HG03045 (cell line): ENCODE measurements around the gene OR2Y1.
"Not testable (repeated sequence)": the region's sequence is repeated elsewhere in the genome, so short reads cannot be mapped to it uniquely, and the experiment has no call there.

Experiments used
- ATAC-seq: cut with Tn5 transposase; IDR thresholded peaks from one replicate; pipeline ENCODE4 v1.9.1; 2021; ENCODE audit warnings: mild to moderate bottlenecking, moderate library complexity; ENCODE audit not compliant: unreplicated experiment

OR2Y1 gene, protein sequence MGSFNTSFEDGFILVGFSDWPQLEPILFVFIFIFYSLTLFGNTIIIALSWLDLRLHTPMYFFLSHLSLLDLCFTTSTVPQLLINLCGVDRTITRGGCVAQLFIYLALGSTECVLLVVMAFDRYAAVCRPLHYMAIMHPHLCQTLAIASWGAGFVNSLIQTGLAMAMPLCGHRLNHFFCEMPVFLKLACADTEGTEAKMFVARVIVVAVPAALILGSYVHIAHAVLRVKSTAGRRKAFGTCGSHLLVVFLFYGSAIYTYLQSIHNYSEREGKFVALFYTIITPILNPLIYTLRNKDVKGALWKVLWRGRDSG

DNA sequence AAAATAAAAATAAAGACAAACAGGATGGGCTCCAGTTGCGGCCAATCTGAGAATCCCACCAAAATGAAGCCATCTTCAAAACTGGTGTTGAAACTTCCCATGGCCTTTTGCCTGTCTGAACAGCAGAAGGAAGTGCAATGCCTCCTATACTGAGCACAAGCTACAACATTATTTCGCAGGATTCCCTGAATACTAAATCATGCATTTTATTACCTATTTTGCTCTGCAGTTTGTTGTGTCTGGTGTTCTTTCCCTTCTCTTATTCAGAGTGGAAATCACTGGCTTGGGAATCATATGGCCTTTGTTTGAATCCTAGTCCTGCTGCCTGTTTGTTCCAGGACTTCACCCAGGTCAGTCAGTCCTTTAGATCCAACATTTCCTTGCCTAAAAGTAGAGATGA, at the start of gene OR2Y1:
TSS of gene OR2Y1 (minus strand) at position 101 of the 400 bp plus-strand sequence. CDS start at position 101, 0 bp downstream.
- ATAC-seq = no peak

DNA sequence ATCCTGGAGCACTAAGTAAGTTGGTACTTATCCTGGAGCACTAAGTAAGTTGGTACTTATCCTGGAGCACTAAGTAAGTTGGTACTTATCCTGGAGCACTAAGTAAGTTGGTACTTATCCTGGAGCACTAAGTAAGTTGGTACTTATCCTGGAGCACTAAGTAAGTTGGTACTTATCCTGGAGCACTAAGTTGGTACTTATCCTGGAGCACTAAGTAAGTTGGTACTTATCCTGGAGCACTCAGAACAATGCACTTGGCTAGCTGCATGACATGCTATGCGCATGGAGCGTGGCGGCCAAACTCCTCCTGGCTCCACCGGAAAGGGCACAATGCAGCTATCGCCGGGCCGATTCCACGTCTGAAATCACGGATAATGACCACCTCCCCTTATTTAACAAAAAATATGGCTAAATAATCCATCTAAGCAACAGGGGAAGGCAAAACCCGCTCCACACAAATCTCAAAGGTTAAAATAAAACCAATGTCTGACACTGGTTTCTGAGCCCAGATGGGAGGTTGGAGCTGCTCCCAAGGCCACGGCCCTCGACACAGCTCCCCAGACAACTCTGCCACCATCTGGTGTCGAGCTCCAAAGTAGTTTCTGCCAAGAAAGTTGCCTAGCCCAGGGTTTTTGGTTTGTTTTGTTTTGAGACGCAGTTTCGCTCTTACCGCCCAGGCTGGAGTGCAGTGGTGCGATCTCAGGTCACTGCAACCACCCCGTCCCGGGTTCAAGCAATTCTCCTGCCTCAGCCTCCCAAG, 49.0 kb upstream of the OR2Y1 start:
- ATAC-seq = not testable (repeated sequence)

DNA sequence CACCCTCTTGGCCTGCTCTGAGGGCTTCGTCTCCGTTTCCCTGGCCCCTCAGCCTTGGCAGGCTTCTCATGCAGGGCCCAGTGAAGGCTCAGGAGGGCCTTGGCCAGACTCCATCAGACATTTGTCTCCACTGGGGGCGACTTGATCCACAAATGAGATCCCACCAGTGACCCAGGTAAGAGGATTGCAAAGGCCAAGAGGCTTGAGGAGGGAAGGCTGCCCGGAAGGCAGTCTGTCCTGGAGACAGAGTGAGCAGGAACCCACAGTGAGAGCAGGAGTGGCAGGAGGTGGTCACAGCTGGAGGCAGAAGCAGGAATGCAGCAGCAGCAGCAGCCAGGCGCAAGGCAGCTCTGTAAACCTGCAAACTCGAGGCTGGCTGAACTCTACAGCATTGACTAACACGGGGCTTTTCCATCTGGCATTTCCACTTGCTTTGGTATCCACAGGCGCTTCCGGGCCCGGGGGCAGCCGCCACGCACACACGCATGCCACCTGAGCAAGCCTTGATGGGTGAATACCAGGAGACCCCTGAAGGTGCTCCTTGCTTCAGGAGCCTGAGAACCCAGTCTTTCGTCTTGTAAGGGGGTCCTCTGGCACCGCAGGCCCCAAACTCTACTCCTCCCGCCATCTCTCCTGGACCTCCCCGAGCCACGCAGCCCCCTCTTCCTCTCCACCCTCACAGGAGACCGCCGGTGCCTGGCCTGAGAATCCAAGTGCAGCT, 48.0 kb upstream of the OR2Y1 start:
- ATAC-seq = no peak

DNA sequence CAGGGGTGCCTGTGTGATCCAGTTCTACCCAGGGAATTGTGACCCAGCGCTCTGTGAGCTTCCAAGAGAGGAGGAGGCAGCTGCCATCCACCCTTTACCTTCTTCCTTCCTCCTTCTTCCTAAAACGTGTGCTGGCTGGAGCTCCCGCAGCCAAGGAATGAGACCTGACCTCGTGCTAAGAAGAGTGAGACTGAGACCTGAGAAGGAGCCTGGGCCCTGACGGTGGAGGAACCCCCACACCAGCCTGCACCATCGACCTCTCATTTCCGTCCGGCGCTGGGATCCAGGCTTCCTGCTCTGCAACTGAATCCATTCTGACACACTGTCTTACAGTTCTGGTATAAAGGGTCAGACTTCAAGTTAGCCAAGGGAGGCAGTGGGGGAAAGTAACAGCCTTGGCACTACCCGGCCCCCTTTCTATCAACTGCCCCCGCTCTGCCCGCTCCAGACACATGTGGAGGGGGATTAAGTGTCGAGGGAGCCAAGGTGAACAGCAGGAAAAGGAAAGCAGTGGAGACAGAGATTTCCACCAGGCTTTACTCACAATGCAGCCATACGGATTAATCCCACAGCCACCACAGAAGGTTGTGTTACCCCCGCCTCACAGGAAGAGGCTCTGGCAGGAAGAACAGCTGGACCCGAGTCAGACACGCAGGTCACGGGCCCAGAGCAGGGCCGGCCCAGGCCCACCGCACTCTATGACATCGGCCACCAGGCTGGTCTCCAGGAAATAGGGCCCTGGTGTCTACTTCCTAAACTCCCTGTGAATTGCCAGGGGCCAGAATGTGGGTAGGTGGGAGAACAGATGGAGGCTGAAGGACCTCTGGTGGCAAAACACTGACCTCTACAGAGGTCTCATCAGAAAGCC, 46.9 kb upstream of the OR2Y1 start:
- no peak for ATAC-seq

DNA sequence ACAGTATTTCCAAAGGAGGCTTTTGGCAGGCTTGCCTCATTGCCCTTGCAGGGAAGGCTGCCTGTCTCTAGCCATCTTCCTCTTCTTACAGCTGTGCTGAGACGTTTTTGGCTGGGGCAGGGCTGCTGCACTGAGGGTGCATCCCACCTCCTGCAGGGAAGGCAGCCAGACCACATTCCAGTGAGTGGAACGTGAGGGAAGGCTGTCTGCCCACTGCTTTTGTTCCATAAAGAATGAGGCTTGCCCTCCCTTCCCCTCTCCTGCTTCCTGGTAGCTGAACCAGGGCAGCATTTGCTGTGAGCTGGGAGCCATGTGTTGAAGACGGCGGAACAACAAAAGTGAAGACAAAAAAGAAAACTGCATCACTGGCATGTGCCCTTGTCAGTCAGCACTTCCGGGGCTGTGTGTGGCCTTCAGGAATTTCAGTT, 46.0 kb upstream of the OR2Y1 start:
- no peak for ATAC-seq

DNA sequence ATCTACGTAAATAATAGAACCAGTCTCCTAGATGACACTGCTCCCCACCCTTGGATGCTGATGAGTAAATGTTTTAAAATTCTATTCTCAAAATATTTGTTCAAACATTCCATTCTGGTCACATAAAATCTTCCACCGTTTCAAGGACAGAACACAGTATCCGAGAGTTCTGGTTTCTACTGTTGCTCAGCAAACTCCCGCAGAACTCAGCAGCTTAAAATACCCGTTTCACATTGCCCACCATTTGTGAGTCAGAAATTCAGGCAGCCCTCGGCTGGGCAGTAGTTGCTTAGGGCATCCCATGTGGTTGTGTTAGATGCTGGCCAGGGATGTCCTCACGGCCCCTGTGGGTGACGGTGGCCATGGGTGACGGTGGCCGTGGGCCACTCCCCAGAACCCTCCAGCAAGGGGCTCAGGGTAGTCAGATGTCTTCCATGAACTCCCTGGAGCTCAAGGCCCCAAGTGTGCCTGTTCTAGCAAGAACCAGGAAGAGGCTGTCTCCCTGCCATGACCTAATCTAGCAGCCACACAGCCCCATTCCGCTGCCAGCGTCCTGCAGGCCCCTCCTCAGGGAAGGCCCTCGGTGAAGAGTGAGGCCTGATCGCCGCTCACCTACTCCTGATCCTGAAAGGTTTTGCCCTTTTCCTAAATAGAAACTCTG, 45.4 kb upstream of the OR2Y1 start:
- no peak for ATAC-seq

DNA sequence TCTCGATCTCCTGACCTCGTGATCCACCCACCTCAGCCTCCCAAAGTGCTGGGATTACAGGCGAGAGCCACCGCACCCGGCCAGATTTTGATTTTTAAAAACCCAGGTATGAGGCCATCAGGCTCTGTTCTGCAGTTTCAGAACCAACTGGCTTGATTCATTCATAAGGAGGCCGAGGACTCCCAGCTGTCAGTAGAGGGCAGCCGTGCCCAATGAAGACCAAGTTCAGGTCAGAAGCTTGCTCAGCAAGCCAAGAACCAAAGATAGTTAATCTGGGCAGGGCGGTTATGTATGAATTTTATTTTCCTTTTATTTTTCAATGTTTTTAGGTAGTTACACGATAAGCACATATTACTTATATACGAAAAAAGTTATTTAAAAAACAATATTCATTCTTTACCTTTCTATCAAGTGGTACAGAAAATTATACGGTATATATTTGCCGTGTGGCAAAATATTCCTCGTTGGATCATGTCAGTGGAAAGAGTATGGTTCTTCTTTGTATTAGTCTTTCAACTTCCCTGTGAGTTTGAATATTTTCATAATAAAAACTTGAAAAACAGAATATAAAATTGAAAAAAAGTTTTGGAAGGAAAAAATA, 44.7 kb upstream of the OR2Y1 start:
- peak; percentile 50 for ATAC-seq

DNA sequence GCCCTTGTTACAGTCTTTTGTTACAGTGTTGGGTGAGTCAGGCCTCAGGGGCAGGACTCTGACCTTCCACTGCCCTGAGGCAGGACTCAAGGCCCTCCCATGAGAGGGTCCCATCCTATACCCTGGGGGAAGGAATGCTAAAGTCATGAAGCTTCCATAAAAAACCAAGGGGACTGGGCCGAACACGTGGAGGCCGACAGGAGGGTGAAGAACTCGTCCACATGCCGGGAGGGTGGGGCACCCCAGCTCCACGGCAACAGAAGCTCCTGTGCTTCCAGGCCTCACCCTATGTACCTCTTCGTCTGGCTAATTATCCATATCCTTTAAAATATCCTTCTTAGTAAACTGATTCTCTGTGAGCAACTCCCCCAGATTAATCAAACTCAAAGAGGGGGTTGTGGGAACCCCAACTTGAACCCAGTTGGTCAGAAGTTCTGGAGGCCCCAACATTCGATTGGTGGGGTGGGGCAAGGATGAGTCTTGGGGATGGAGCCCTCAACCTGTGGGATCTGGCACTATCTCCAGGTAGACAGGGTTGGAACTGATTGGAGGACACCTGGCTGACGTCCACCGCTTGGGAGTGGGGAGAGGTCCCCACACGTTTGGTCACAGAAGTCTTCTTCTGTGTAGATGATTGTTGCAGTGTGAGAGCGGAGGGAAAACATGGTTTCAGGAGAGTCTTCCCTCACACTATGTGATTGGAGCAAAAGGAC, 43.6 kb upstream of the OR2Y1 start:
- no peak for ATAC-seq

DNA sequence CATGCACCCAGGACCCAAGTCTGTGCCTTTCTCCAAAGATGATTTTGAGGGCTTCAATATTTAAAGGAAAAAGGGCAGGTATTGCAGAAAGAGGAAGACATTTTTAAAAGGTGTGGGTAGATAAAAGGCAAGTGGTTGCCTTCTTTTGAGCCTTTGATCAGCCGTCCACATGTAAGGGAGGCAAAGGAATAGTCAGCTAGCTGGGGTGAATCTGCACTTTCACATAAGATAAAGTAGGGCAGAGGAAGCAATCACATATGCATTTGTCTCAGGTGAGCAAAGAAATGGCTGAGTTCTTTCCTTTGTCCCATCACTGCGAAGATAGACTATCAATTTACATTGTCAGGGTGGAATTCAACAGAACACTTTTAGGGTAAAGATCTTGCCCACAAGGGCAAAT, 42.9 kb upstream of the OR2Y1 start:
- ATAC-seq = no peak

DNA sequence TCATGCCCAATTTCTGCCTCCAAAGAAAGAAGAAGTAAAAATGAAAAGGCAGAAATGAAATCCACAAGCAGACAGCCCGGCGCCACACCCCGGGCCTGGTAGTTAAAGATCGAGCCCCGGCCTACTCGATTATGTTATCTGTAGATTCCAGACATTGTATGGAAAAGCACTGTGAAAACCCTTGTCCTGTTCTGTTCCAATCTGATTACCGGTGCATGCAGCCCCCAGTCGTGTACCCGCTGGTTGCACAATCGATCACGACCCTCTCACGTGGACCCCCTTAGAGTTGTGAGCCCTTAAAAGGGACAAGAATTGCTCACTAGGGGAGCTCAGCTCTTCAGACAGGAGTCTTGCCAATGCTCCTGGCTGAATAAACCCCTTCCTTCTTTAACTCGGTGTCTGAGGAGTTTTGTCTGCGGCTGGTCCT, 42.1 kb upstream of the OR2Y1 start:
- not testable (repeated sequence) for ATAC-seq

DNA sequence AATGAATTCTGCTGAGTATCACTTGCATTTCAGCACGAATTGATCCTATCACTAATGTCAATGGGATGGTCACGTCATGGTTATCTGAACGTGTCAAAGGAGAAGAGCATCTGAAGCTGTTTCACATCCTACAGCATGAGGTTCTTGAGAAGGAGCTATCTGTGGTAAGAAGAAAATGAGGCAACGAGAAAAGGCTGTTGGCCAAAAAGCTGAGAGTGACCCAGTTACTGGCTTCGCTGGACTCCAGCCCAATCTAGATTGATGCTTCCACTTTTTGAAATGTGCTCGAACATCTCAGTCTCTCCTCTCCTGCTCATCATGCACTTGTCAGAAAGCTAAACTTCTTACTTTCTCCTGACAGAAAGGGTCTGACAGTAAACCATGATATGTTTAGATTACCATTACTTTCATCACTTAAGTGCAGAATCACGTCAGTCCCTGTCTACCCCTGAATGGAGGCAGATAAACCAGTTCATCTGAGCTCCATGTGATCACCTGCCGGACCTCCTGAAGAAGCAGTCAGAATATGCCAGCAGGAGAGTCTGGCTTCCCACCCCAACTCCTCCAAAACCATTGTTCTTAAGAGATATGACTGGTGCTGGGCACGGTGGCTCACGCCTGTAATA, 40.2 kb upstream of the OR2Y1 start:
- no peak for ATAC-seq

DNA sequence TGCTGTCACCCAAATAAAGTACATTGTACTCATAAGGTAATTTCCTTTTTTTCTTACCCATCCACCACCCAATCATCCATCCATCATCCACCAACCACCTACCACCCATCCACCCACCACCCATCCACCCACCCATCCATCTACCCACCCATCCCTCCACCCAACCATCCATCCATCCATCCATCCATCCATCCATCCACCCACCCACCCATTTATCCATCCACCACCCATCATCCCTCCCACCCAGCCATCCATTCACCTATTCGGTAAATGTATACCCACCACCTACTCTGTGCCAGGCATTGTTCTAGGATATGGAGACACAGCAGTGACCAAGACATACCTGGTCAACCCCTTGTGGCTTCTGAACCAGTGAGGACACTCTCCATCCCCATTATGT, 37.6 kb upstream of the OR2Y1 start:
- no peak for ATAC-seq

DNA sequence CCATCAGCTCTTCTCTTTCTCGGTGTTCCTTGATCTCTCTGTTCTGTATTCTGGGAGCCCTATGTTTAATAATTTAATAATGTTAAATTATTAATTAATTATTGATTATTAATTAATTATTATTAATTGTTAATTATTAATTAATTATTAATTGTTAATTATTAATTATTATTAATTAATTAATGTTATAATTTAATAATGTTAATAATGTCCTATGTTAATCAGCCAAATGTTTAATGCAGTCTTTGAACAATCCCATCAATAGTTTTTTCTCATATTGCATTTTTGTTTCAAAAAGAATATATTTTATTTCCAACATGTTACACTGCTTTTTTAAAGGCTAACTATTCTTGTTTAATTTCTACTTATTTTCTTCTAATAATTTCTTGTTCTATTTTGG, 36.5 kb upstream of the OR2Y1 start:
- no peak for ATAC-seq

DNA sequence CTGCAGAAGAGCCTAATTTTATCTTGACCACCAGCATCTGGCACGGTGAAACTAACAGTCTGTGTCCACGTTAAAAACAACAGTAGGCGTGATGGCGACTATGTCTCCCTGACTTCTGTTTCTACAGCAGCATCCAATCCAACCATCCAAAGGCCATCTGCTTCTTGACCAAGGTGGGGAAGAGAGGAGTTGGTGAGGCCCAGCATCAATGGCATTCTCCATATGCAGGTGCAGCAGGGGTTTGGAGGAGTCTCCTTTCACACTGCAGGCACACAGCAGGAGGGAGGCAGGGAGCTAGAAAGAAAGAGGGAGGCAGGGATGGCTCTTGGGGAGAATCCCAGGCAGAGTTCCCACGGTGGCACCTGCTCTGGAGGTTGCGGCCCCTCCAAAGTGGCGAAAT, 35.8 kb upstream of the OR2Y1 start:
- ATAC-seq = no peak

DNA sequence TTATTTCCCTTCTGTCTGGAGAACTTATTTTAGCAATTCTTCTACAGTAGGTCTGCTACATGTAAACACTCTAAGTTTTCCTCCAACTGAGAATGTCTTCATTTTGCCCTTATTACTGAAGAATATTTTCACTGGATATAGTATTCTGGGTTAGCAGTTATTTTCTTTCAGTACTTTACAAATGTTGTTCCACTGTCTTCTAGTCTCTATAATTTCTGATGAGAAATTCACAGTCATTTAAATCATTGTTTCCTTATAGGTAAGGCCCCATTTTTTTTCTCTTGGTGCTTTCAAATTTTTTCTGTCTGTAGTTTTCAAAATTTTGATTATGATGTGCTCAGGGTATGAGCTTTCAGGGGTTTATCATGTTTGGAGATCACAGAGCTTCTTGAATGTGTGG, 32.0 kb upstream of the OR2Y1 start:
- no peak for ATAC-seq

DNA sequence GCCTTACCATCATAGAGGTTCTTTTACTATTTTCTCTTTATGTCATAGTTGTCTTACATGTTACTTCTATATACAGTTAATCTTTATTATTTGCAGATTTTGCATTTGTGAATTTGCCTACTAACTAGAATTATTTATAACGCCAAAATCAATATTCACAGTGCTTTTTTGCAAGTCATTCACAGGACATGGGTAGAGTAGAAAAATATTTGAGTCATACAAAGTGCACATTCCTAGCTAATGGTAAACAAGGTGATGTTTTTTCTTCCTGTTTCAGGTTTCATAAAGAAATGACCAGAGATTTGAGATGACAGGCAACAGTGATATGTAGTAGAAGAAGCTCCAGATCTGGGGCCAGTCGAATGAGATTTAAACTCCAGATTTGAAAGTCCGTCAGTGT, 30.0 kb upstream of the OR2Y1 start:
- no peak for ATAC-seq

DNA sequence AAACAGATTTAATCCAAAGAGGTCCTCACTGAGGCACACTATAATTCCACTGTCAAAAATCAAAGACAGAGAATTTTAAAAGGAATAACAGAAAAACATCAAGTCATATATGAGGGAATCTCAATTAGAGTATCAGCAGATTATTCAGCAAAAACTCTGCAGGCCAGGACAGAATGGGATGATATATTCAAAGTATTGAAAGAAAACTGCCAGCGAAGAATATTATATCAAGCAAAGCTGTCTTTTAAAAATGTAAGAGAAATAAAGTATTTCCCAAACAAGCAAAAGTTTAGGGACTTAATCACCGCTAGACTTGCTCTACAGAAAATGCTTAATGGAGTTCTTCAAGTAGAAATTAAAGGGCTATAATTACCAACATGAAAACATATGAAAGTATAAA, 15.7 kb upstream of the OR2Y1 start:
- no peak for ATAC-seq

DNA sequence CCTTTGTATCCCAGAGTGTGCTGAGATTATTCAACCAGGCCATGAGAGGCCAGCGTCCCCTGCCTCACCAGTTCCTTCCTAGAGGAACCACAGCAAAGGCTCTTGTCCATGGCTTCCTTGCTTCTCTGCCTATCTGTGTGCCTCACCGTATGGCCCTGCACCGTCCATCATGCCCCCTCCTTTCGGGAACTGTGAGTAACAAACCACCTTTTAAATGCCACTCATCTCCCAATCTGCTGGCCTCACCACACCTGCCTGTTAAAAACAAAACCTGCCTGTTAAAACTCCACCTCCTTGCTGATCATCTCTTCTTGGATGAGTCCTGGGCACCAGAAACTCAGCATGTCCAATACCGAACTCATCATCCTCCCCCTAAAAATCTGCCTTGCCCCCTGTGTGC, 4.4 kb upstream of the OR2Y1 start:
- ATAC-seq = no peak

DNA sequence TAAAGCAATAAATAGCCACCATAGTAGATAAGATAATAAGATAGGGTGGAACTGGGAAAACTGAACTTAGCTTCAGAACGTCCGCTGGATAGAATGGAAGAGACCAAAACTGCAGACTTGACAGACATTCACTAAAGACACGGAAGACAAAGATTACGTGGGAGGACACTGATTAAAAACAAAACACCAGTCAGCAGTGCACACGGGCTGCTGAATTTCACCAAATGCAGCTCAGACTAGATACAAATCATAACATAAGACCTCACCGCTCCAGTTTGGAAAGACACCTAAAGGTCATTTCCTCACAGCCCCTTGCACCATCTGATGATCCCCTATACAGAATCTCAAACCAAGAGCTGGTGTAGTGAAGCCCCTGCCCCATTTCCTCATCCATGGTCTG, 2.9 kb upstream of the OR2Y1 start:
- no peak for ATAC-seq
